ENCODE data around the gene LZIC.

- TF ChIP-seq, protein P1, sequence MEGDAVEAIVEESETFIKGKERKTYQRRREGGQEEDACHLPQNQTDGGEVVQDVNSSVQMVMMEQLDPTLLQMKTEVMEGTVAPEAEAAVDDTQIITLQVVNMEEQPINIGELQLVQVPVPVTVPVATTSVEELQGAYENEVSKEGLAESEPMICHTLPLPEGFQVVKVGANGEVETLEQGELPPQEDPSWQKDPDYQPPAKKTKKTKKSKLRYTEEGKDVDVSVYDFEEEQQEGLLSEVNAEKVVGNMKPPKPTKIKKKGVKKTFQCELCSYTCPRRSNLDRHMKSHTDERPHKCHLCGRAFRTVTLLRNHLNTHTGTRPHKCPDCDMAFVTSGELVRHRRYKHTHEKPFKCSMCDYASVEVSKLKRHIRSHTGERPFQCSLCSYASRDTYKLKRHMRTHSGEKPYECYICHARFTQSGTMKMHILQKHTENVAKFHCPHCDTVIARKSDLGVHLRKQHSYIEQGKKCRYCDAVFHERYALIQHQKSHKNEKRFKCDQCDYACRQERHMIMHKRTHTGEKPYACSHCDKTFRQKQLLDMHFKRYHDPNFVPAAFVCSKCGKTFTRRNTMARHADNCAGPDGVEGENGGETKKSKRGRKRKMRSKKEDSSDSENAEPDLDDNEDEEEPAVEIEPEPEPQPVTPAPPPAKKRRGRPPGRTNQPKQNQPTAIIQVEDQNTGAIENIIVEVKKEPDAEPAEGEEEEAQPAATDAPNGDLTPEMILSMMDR (IDR thresholded peaks at IDR 0.05): no peak
- no peak for TF ChIP-seq POLR2A (IDR thresholded peaks at IDR 0.05)
Observed at GRCh38 chr1:9894115-9894514, 49.1 kb downstream of the LZIC start.
